ENCODE data around the gene ABR. TPM values are rescaled to one million over a fixed set of nuclear protein-coding genes. Genes with fewer than 3 reads are reported as not detected.

Gene ABR
- total and polyA plus RNA-seq, 4 donors = 41.8 to 172 (median 120) TPM

DNA sequence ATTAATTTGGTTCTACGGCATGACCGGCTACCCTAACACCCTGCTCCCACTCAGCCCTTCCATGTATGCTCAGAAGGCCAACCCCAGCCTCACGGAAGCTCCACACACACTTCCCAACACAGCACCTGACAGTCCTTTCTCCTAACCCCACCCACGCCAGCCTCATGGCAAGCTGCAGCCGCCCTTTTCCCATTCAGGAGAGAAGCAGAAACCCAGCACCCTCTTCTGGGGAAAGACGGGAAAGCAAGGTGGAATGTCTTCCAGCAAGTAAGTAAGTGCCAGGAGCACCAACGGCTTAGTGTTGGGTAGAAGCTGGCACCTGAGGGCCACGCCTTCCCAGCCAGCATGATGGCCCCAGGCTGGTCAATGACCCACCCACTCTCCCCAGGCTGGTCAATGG, 32.1 kb downstream of the ABR start:
- DNase-seq = no peak
- no peak overlapping the region for H3K27ac ChIP-seq (ENCODE audit: low read depth in 1 of 2, low read length in 2 of 2)
- peak; percentile 11 for ATAC-seq (ENCODE audit: low FRiP score)
- no peaks in the 10 kb centered on the region for H3K9me3 ChIP-seq (ENCODE audit: control insufficient read depth, low read length)
- intact Hi-C loops (cut with DNase I) = loop anchor here (2.0 kb wide), 2 partner anchors 23 to 25 kb away; no protein-coding TSS in a partner anchor
- no peaks in the 10 kb centered on the region for H3K27me3 ChIP-seq (ENCODE audit: control insufficient read depth in 1 of 2, insufficient read depth in 2 of 2, low read length in 1 of 2)
- 40 to 42% methylated on average over 8 of the region's 8 CpGs for WGBS, 2 donors
- H3K36me3 ChIP-seq (ENCODE audit: control insufficient read depth in 1 of 2, insufficient read depth in 2 of 2, low read length in 1 of 2) = peaks cover 0 to 1% of the 10 kb centered on the region in 2 donors
- no peaks in the 10 kb centered on the region for H3K4me1 ChIP-seq (ENCODE audit: control insufficient read depth in 1 of 2, insufficient read depth in 2 of 2, low read length in 2 of 2)
- no peak overlapping the region for H3K4me3 ChIP-seq (ENCODE audit: low read length in 2 of 2)

DNA sequence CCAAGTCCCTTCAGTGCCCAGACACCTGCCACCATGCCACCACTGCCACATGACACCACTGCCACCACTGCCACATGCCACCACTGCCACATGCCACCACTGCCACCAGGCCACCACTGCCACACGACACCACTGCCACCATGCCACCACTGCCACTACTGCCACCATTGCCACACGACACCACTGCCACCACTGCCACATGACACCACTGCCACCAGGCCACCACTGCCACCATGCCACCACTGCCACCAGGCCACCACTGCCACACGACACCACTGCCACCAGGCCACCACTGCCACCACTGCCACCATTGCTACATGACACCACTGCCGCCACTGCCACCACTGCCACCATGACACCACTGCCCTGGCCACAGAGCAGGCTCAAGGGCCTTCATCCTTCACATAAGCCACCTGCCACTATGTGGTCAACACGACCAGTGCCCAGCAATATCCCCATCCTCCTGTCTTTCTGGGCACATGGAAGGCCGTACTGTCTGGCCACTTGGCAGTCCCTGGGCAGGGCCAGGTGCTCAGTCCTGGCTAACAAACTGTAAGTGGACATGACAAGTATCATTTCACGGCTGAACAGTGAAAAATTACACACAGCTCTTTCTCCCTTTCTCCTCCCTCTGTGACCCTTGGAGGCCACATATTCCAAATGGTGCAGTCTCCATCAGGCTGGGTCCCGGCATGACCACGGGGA, 33.1 kb downstream of the ABR start:
- Histone ChIP-seq H3K9me3 (ENCODE audit: control insufficient read depth, low read length) (no peaks in the 10 kb centered on the region), H3K27ac (ENCODE audit: low read depth in 1 of 2, low read length in 2 of 2) (no peak overlapping the region), H3K4me3 (ENCODE audit: low read length in 2 of 2) (no peak overlapping the region), H3K36me3 (ENCODE audit: control insufficient read depth in 1 of 2, insufficient read depth in 2 of 2, low read length in 1 of 2) (peaks cover 0 to 1% of the 10 kb centered on the region in 2 donors), H3K4me1 (ENCODE audit: control insufficient read depth in 1 of 2, insufficient read depth in 2 of 2, low read length in 2 of 2) (no peaks in the 10 kb centered on the region), H3K27me3 (ENCODE audit: control insufficient read depth in 1 of 2, insufficient read depth in 2 of 2, low read length in 1 of 2) (no peaks in the 10 kb centered on the region)
- no peak for ATAC-seq (ENCODE audit: low FRiP score)
- DNase-seq = no peak
- 94 to 96% methylated on average over 9 of the region's 9 CpGs for WGBS, 2 donors
- intact Hi-C loops (cut with DNase I) = loop anchor here (2.0 kb wide), 2 partner anchors 22 to 24 kb away; no protein-coding TSS in a partner anchor

DNA sequence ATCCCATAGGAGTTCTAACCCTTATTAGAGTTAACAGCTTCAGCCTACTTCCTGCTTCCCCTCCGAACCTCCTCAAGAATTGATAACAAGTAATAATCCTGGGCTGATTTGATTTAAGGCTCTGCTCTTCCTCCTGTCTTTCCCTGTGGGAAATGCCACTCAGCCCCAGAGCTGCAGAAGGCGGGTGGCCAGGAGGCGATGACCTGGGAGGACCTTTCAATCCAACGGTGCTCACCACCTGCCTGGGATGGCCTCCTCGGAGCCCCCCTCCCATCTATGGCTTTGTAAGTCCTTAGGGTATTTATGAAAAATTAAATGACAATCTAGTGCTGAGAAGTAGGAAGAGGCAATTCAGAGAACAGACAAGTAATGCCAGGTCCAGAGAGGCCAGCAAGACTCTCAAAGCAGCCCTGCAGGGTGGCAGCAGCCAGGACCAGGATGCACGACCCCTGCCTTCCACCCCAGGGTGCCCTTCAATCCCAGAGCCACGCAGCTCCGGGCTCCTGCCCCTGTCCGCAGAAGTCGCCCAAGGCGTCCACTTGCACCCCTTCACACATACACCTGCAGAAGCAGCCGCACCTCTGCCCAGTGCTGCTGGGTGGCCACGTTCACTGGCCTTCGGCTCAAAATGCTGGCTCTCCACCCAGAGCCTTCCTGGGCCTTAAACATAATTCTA, 34.3 kb downstream of the ABR start:
- ATAC-seq (ENCODE audit: low FRiP score) = no peak
- Histone ChIP-seq H3K27me3 (ENCODE audit: control insufficient read depth in 1 of 2, insufficient read depth in 2 of 2, low read length in 1 of 2) (no peaks in the 10 kb centered on the region), H3K4me1 (ENCODE audit: control insufficient read depth in 1 of 2, insufficient read depth in 2 of 2, low read length in 2 of 2) (no peaks in the 10 kb centered on the region), H3K4me3 (ENCODE audit: low read length in 2 of 2) (no peak overlapping the region), H3K9me3 (ENCODE audit: control insufficient read depth, low read length) (no peaks in the 10 kb centered on the region), H3K36me3 (ENCODE audit: control insufficient read depth in 1 of 2, insufficient read depth in 2 of 2, low read length in 1 of 2) (peaks cover 0 to 1% of the 10 kb centered on the region in 2 donors), H3K27ac (ENCODE audit: low read depth in 1 of 2, low read length in 2 of 2) (no peak overlapping the region)
- 85 to 90% methylated on average over 14 of the region's 14 CpGs for WGBS, 2 donors
- DNase-seq = no peak
- intact Hi-C loops (cut with DNase I) = no loop called here

DNA sequence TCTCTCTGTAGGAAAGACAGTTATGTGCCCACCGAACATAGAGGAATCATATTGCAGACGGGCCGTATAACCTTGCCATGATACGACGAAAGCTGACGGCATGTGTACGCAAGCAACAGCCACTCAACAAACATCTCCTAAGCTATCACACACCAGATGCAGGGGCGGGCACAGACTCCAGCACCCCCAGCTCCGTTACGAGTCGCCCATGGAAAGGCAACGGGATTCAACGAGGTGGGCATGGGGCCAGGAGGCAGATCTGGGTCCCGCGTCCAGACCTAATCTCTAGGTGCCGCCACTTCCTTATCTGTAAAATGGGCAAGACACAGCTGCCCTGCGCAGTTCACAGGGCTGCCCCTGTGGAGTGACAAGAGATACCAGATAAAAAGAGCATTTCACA, 35.6 kb downstream of the ABR start:
- Histone ChIP-seq H3K27me3 (ENCODE audit: control insufficient read depth in 1 of 2, insufficient read depth in 2 of 2, low read length in 1 of 2) (no peaks in the 10 kb centered on the region), H3K9me3 (ENCODE audit: control insufficient read depth, low read length) (no peaks in the 10 kb centered on the region), H3K4me3 (ENCODE audit: low read length in 2 of 2) (no peak overlapping the region), H3K36me3 (ENCODE audit: control insufficient read depth in 1 of 2, insufficient read depth in 2 of 2, low read length in 1 of 2) (no peaks in the 10 kb centered on the region), H3K4me1 (ENCODE audit: control insufficient read depth in 1 of 2, insufficient read depth in 2 of 2, low read length in 2 of 2) (no peaks in the 10 kb centered on the region), H3K27ac (ENCODE audit: low read depth in 1 of 2, low read length in 2 of 2) (no peak overlapping the region)
- WGBS, 2 donors = 88 to 89% methylated on average over 17 of the region's 17 CpGs
- intact Hi-C loops (cut with DNase I) = no loop called here
- DNase-seq (no peak), ATAC-seq (ENCODE audit: low FRiP score) (no peak)

DNA sequence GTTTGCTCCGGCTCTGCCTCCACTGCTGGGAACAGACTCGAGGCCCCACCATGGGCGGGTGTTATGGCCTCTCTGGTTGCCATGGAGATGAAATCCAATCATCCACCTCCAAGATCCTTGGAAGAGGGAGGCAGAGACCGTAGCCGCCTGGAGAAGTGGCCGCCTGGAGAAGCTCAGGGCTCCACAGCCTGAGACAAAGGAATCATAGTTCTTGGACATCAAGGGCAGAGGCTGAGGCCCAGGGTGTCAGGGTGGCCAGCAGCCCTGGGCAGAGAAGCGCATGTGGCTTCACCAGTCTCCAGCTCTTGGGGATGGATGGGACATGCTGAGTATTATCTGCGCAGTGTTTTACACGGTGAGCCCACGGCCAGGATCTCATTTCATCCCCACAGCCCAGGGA, 36.2 kb downstream of the ABR start:
- H3K36me3 ChIP-seq (ENCODE audit: control insufficient read depth in 1 of 2, insufficient read depth in 2 of 2, low read length in 1 of 2) = no peaks in the 10 kb centered on the region
- 77 to 78% methylated on average over 10 of the region's 10 CpGs for WGBS, 2 donors
- no peaks in the 10 kb centered on the region for H3K27me3 ChIP-seq (ENCODE audit: control insufficient read depth in 1 of 2, insufficient read depth in 2 of 2, low read length in 1 of 2)
- DNase-seq = no peak
- ATAC-seq (ENCODE audit: low FRiP score) = no peak
- intact Hi-C loops (cut with DNase I) = no loop called here
- no peak overlapping the region for H3K27ac ChIP-seq (ENCODE audit: low read depth in 1 of 2, low read length in 2 of 2)
- H3K4me1 ChIP-seq (ENCODE audit: control insufficient read depth in 1 of 2, insufficient read depth in 2 of 2, low read length in 2 of 2) = peaks cover 0 to 1% of the 10 kb centered on the region in 2 donors
- no peaks in the 10 kb centered on the region for H3K9me3 ChIP-seq (ENCODE audit: control insufficient read depth, low read length)
- no peak overlapping the region for H3K4me3 ChIP-seq (ENCODE audit: low read length in 2 of 2)

DNA sequence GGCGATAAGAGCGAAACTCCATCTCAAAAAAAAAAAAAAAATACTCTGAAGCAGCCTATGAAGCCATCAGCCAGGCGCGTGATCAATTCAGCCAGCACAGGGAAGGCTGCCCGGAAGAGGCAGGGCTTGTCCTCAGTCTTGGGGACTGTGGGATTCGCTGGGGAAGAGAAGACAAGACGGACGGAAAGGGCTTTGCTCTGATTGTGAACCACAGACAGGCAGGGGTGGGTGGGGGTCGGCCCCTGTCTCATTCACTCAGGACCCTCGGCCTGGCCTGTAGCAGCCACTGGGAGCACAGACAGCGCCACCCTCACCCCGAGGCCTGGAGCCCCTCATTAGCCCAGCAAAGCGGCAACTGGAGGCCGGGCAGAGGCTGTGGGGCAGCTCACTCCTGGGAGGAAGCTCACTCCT, 37.2 kb downstream of the ABR start:
- no peak overlapping the region for H3K27ac ChIP-seq (ENCODE audit: low read depth in 1 of 2, low read length in 2 of 2)
- intact Hi-C loops (cut with DNase I) = no loop called here

DNA sequence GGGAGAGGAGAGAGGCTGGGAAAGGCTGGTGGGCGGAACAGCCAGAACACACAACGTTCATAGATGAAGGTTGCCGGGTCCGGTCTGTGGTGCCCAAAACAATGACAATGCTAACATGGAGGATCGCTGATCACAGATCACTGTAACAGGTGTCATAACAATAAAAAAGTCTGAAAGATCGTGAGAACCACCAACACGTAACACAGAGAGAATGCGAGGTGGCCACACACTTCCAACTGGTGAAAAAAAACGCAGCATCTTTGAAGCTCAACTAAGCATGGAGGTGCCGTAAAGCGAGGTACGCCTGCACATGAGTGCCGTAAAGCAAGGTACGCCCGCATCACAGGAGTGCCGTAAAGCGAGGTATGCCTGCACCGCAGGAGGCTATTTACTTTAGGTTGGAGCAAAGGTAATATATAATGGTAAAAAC, 42.3 kb downstream of the ABR start:
- Histone ChIP-seq H3K9me3 (ENCODE audit: control insufficient read depth, low read length) (no peaks in the 10 kb centered on the region), H3K27ac (ENCODE audit: low read depth in 1 of 2, low read length in 2 of 2) (no peak overlapping the region), H3K4me1 (ENCODE audit: control insufficient read depth in 1 of 2, insufficient read depth in 2 of 2, low read length in 2 of 2) (peaks cover 0 to 5% of the 10 kb centered on the region in 2 donors), H3K36me3 (ENCODE audit: control insufficient read depth in 1 of 2, insufficient read depth in 2 of 2, low read length in 1 of 2) (no peaks in the 10 kb centered on the region), H3K27me3 (ENCODE audit: control insufficient read depth in 1 of 2, insufficient read depth in 2 of 2, low read length in 1 of 2) (no peaks in the 10 kb centered on the region), H3K4me3 (ENCODE audit: low read length in 2 of 2) (no peak overlapping the region)
- WGBS, 2 donors = 90 to 93% methylated on average over 18 of the region's 18 CpGs
- ATAC-seq (ENCODE audit: low FRiP score) (no peak), DNase-seq (no peak)
- intact Hi-C loops (cut with DNase I) = loop anchor here in 1 of 2 donors (5.0 kb wide), 1 partner anchor 40 kb away; the partner anchor contains the start of gene ABR

More for the DNA sequence above, 37.2 kb downstream of the ABR start:
- WGBS, 2 donors = 96 to 97% methylated on average over 14 of the region's 14 CpGs
- H3K9me3 ChIP-seq (ENCODE audit: control insufficient read depth, low read length) = no peaks in the 10 kb centered on the region
- H3K4me1 ChIP-seq (ENCODE audit: control insufficient read depth in 1 of 2, insufficient read depth in 2 of 2, low read length in 2 of 2) = peaks cover 0 to 2% of the 10 kb centered on the region in 2 donors
- ATAC-seq (ENCODE audit: low FRiP score) = no peak
- no peaks in the 10 kb centered on the region for H3K27me3 ChIP-seq (ENCODE audit: control insufficient read depth in 1 of 2, insufficient read depth in 2 of 2, low read length in 1 of 2)
- no peaks in the 10 kb centered on the region for H3K36me3 ChIP-seq (ENCODE audit: control insufficient read depth in 1 of 2, insufficient read depth in 2 of 2, low read length in 1 of 2)
- no peak overlapping the region for H3K4me3 ChIP-seq (ENCODE audit: low read length in 2 of 2)
- DNase-seq = no peak

DNA sequence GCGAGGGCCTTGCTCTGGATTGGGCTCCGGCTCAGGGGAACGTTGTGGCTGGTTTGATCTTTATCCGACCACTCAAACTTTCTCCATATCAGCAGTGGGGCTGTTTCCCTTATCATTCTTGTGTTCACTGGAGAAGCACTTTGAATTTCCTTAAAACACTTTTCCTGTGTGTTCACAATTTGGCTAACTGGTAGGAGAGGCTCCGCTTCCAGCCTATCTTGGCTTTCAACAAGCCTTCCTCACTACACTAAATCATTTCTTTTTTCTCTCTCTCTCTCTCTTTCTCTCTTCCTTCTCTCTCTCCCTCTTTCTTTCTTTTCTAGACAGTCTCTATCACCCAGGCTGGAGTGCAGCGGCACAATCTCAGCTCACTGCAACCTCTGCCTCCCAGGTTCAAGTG, 43.0 kb downstream of the ABR start:
- ATAC-seq (ENCODE audit: low FRiP score) (no peak), DNase-seq (no peak)
- 34 to 52% methylated on average over 6 of the region's 6 CpGs for WGBS, 2 donors
- H3K27me3 ChIP-seq (ENCODE audit: control insufficient read depth in 1 of 2, insufficient read depth in 2 of 2, low read length in 1 of 2) = no peaks in the 10 kb centered on the region
- H3K9me3 ChIP-seq (ENCODE audit: control insufficient read depth, low read length) = no peaks in the 10 kb centered on the region
- peaks cover 0 to 5% of the 10 kb centered on the region in 2 donors for H3K4me1 ChIP-seq (ENCODE audit: control insufficient read depth in 1 of 2, insufficient read depth in 2 of 2, low read length in 2 of 2)
- no peaks in the 10 kb centered on the region for H3K36me3 ChIP-seq (ENCODE audit: control insufficient read depth in 1 of 2, insufficient read depth in 2 of 2, low read length in 1 of 2)
- no peak overlapping the region for H3K27ac ChIP-seq (ENCODE audit: low read depth in 1 of 2, low read length in 2 of 2)
- intact Hi-C loops (cut with DNase I) = loop anchor here in 1 of 2 donors (5.0 kb wide), 1 partner anchor 41 kb away; the partner anchor contains the start of gene ABR
- H3K4me3 ChIP-seq (ENCODE audit: low read length in 2 of 2) = no peak overlapping the region
